Progenitor cell of endocrine pancreas (in vitro differentiated cells): ENCODE results near the gene HHIPL1. TPM values are rescaled to one million over a fixed set of nuclear protein-coding genes. Genes with fewer than 3 reads are reported as not detected.

Experiments used
- DNase-seq: peaks from one replicate; pipeline ENCODE4 v3.0.0; 2021; ENCODE audit warnings: low spot score; ENCODE audit not compliant: unreplicated experiment
- H3K27ac Mint-ChIP-seq: 2 replicates; pipeline ENCODE4 v1.8.0; 2021; ENCODE audit warnings: mild to moderate bottlenecking, moderate library complexity, mixed read lengths
- H3K27me3 Mint-ChIP-seq: 2 replicates; pipeline ENCODE4 v1.8.0; 2021; ENCODE audit warnings: mixed read lengths
- H3K36me3 Mint-ChIP-seq: 2 replicates; pipeline ENCODE4 v1.8.0; 2022; ENCODE audit warnings: mixed read lengths; ENCODE audit not compliant: insufficient read depth
- H3K4me1 Mint-ChIP-seq: 2 replicates; pipeline ENCODE4 v1.8.0; 2021; ENCODE audit warnings: low read depth, mixed read lengths
- H3K4me3 Mint-ChIP-seq: 2 replicates; pipeline ENCODE4 v1.8.0; 2021; ENCODE audit warnings: low read depth, mild to moderate bottlenecking, moderate library complexity, mixed read lengths
- H3K9me3 Mint-ChIP-seq: 2 replicates; pipeline ENCODE4 v1.8.0; 2021; ENCODE audit warnings: low read depth, mixed read lengths
- total RNA-seq: library from RNA; stranded (reverse); gene quantifications from 2 replicates; pipeline ENCODE4 v1.2.1, GENCODE V29; 2021
- TF ChIP-seq, protein P1 (sequence below): fragments of 200-600 bp; sonication (generic); IDR thresholded peaks from one replicate; pipeline ENCODE4 v1.5.0; 2021; ENCODE audit warnings: antibody characterized with exemption, mild to moderate bottlenecking; ENCODE audit not compliant: unreplicated experiment

Gene HHIPL1
- total RNA-seq, 1 donor from 2014 or later, result 0.65 TPM

DNA sequence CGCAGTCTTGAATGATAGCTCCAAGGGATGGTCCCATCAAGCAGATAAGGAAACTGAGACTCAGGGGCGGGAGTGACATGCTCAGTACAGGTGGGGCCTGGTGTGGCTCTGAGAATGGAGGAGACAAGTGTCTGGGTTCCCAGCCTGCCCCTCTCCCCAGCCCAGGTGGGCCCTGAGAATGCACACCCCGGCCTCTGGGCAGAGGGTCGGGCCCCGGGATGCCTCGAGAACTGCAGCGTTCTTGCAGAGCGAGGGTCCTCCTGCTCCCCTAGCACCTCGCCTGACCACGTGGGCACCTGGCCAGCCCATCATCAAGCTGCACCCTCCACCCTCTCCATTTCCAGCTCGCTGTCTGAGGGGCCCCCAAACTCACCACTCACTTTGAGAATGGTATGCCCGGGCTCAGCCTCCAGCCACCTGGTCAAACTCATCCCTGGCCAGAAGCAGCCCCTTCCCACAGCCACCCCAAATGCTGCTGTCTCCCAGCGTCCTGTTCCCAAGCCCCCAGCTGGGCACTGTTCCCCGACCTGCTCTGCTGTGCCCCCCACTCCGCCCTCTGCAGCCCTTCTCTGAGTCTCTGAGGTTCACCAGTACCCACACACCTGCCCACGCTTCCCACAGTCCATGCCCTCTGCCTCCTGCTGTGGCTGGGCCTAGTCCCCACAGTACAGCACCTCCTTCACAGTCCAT, 83.4 kb downstream of the HHIPL1 start:
- no peaks in the 10 kb centered on the region for H3K9me3 Mint-ChIP-seq
- no peaks in the 10 kb centered on the region for H3K36me3 Mint-ChIP-seq
- DNase-seq, result no peak
- TF ChIP-seq, protein P1, sequence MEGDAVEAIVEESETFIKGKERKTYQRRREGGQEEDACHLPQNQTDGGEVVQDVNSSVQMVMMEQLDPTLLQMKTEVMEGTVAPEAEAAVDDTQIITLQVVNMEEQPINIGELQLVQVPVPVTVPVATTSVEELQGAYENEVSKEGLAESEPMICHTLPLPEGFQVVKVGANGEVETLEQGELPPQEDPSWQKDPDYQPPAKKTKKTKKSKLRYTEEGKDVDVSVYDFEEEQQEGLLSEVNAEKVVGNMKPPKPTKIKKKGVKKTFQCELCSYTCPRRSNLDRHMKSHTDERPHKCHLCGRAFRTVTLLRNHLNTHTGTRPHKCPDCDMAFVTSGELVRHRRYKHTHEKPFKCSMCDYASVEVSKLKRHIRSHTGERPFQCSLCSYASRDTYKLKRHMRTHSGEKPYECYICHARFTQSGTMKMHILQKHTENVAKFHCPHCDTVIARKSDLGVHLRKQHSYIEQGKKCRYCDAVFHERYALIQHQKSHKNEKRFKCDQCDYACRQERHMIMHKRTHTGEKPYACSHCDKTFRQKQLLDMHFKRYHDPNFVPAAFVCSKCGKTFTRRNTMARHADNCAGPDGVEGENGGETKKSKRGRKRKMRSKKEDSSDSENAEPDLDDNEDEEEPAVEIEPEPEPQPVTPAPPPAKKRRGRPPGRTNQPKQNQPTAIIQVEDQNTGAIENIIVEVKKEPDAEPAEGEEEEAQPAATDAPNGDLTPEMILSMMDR, result no peak
- H3K27me3 Mint-ChIP-seq, result peaks cover 5% of the 10 kb centered on the region
- peaks cover 14% of the 10 kb centered on the region for H3K4me1 Mint-ChIP-seq
- no peak overlapping the region for H3K4me3 Mint-ChIP-seq
- no peak overlapping the region for H3K27ac Mint-ChIP-seq

DNA sequence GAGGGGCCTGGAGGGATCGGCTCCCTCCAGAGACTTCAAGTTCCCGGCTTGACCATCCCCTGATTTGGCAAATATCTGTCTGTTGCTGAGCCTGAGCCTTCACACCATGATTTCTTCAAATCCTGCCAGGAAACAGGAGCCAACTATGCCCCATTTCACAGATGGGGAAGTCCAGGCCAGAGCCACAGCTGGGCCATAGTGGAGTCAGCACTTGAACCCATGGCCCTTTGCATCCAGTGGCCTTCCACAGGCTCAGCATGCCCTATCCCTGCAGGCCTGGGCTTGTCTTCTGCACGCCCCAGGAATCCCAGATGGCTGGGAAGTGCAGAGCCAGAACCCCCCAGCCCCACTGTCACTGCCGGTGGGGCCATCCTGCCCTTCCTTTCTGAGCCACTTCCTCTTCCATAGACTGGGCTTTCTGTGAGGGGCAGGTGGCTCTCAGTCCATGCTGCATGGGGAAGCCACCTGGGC, 84.1 kb downstream of the HHIPL1 start:
- Mint-ChIP-seq H3K4me3 (no peak overlapping the region), H3K27me3 (peaks cover 10% of the 10 kb centered on the region), H3K36me3 (no peaks in the 10 kb centered on the region), H3K4me1 (peaks cover 12% of the 10 kb centered on the region), H3K27ac (no peak overlapping the region), H3K9me3 (no peaks in the 10 kb centered on the region)
- TF ChIP-seq, protein P1, result no peak
- no peak for DNase-seq

Other genes starting within 250 kb of the HHIPL1 start
- gene SETD3, start 164.3 kb upstream of the HHIPL1 start, total RNA-seq, result 46.0 and 51.7 TPM in 2 replicates
- gene CCNK, start 163.7 kb upstream of the HHIPL1 start, total RNA-seq, result 64.1 and 64.8 TPM in 2 replicates
- 43.6 and 44.9 TPM in 2 replicates for gene CCDC85C, start 40.9 kb upstream of the HHIPL1 start, total RNA-seq
- gene CYP46A1, start 39.2 kb downstream of the HHIPL1 start, total RNA-seq, result 2.9 and 3.9 TPM in 2 replicates
- 34.9 and 42.6 TPM in 2 replicates for gene EML1, start 148.3 kb downstream of the HHIPL1 start, total RNA-seq